HG03280 (cell line): ENCODE measurements around the gene UBR2.
"Not testable (repeated sequence)": the region's sequence is repeated elsewhere in the genome, so short reads cannot be mapped to it uniquely, and the experiment has no call there.

Experiments used
- ATAC-seq: cut with Tn5 transposase; IDR thresholded peaks from one replicate; pipeline ENCODE4 v1.9.1; 2021; ENCODE audit warnings: mild to moderate bottlenecking, moderate library complexity; ENCODE audit not compliant: unreplicated experiment

UBR2 gene

GRCh38 chr6:42615518-42615917, 51.7 kb downstream of the UBR2 start:
- no peak for ATAC-seq

- no peak for ATAC-seq
Observed at GRCh38 chr6:42616716-42617115, 52.9 kb downstream of the UBR2 start.

GRCh38 chr6:42618105-42618504, 54.3 kb downstream of the UBR2 start:
- no peak for ATAC-seq

GRCh38 chr6:42618686-42619085, 54.9 kb downstream of the UBR2 start:
- no peak for ATAC-seq

- ATAC-seq: no peak
Observed at GRCh38 chr6:42619963-42620362, 56.1 kb downstream of the UBR2 start.

- ATAC-seq: no peak
Observed at GRCh38 chr6:42624601-42625000, 60.8 kb downstream of the UBR2 start.

- no peak for ATAC-seq
Observed at GRCh38 chr6:42627044-42627443, 63.2 kb downstream of the UBR2 start.

GRCh38 chr6:42627674-42628073, 63.8 kb downstream of the UBR2 start:
- ATAC-seq: no peak

- ATAC-seq: no peak
Observed at GRCh38 chr6:42628604-42629003, 64.8 kb downstream of the UBR2 start.

- no peak for ATAC-seq
Observed at GRCh38 chr6:42629845-42630244, 66.0 kb downstream of the UBR2 start.

- no peak for ATAC-seq
Observed at GRCh38 chr6:42637681-42638080, 73.9 kb downstream of the UBR2 start.

GRCh38 chr6:42642794-42643193, 79.0 kb downstream of the UBR2 start:
- ATAC-seq: no peak

GRCh38 chr6:42644211-42644610, 80.4 kb downstream of the UBR2 start:
- no peak for ATAC-seq

- no peak for ATAC-seq
Observed at GRCh38 chr6:42652024-42652746, 88.4 kb downstream of the UBR2 start.

- ATAC-seq: no peak
Observed at GRCh38 chr6:42653851-42654250, 90.0 kb downstream of the UBR2 start.

GRCh38 chr6:42659806-42660205, 96.0 kb downstream of the UBR2 start:
- ATAC-seq: no peak

- ATAC-seq: no peak
Observed at GRCh38 chr6:42661540-42662153, 97.8 kb downstream of the UBR2 start.

GRCh38 chr6:42664718-42665117, 100.9 kb downstream of the UBR2 start:
- ATAC-seq: no peak

GRCh38 chr6:42674368-42674767, 110.5 kb downstream of the UBR2 start:
- ATAC-seq: not testable (repeated sequence)

GRCh38 chr6:42674780-42675179, 111.0 kb downstream of the UBR2 start:
- ATAC-seq: no peak

- no peak for ATAC-seq
Observed at GRCh38 chr6:42679358-42679757, 115.5 kb downstream of the UBR2 start.

GRCh38 chr6:42688281-42688680, 124.5 kb downstream of the UBR2 start:
- ATAC-seq: no peak

- no peak for ATAC-seq
Observed at GRCh38 chr6:42689371-42689770, 125.5 kb downstream of the UBR2 start.
